Measurements from ENCODE around the gene GLIS1.

Gene GLIS1

GRCh38 chr1:53592521-53592982 lies 146.4 kb downstream of the GLIS1 start:
- no peak for DNase-seq (ENCODE audit: low spot score)
- no peak for TF ChIP-seq CTCF (IDR thresholded peaks at IDR 0.05; ENCODE audit: extremely low read depth, missing control alignments)

- DNase-seq (ENCODE audit: low spot score), result no peak
- TF ChIP-seq CTCF (IDR thresholded peaks at IDR 0.05; ENCODE audit: extremely low read depth, missing control alignments), result no peak
Measured at GRCh38 chr1:53591924-53592323, 147.0 kb downstream of the GLIS1 start.

GRCh38 chr1:53590531-53591515 lies 148.1 kb downstream of the GLIS1 start:
- no peak for DNase-seq (ENCODE audit: low spot score)
- no peak for TF ChIP-seq CTCF (IDR thresholded peaks at IDR 0.05; ENCODE audit: extremely low read depth, missing control alignments)

- DNase-seq (ENCODE audit: low spot score), result no peak
- TF ChIP-seq CTCF (IDR thresholded peaks at IDR 0.05; ENCODE audit: extremely low read depth, missing control alignments), result no peak
Measured at GRCh38 chr1:53590104-53590503, 148.9 kb downstream of the GLIS1 start.

GRCh38 chr1:53589043-53589887 lies 149.7 kb downstream of the GLIS1 start:
- no peak for DNase-seq (ENCODE audit: low spot score)
- no peak for TF ChIP-seq CTCF (IDR thresholded peaks at IDR 0.05; ENCODE audit: extremely low read depth, missing control alignments)

GRCh38 chr1:53588053-53588779 lies 150.7 kb downstream of the GLIS1 start:
- no peak for TF ChIP-seq CTCF (IDR thresholded peaks at IDR 0.05; ENCODE audit: extremely low read depth, missing control alignments)
- no peak for DNase-seq (ENCODE audit: low spot score)

All from GM20000 (cell line).